ENCODE data around the gene NTRK3.

DNA sequence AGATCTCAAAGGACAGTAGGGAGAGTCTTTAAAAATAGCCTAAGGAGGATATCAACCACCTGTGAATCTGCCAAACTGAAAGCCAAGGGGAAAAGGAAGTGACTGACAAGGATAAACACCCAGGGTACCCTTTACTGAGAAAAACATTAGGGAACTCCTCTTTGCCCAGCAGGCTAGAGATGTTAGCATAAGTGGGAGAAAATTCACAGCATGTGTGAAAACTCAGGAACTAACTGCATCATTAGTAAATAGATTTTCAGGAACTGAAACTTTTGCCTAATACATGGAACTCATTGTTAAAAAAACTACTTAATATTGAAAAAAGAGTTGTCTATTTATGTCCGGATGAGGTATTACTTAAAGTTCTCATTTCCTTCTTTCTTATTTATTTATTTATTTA, 375.5 kb downstream of the NTRK3 start:
- TF ChIP-seq TEAD4 (IDR thresholded peaks at IDR 0.05; ENCODE audit: low read depth, low read length) = no peak
- TF ChIP-seq, protein P1, sequence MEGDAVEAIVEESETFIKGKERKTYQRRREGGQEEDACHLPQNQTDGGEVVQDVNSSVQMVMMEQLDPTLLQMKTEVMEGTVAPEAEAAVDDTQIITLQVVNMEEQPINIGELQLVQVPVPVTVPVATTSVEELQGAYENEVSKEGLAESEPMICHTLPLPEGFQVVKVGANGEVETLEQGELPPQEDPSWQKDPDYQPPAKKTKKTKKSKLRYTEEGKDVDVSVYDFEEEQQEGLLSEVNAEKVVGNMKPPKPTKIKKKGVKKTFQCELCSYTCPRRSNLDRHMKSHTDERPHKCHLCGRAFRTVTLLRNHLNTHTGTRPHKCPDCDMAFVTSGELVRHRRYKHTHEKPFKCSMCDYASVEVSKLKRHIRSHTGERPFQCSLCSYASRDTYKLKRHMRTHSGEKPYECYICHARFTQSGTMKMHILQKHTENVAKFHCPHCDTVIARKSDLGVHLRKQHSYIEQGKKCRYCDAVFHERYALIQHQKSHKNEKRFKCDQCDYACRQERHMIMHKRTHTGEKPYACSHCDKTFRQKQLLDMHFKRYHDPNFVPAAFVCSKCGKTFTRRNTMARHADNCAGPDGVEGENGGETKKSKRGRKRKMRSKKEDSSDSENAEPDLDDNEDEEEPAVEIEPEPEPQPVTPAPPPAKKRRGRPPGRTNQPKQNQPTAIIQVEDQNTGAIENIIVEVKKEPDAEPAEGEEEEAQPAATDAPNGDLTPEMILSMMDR (IDR thresholded peaks at IDR 0.05; ENCODE audit: control extremely low read depth in 1 of 3, insufficient read depth in 1 of 3, low read depth in 1 of 3, low read length in 3 of 3) = no peak
- TF ChIP-seq RFX5 (IDR thresholded peaks at IDR 0.05; ENCODE audit: borderline replicate concordance, low read depth, low read length) = no peak
- TF ChIP-seq ZNF274 (IDR thresholded peaks at IDR 0.05; ENCODE audit: borderline replicate concordance, extremely low read depth, low read length) = no peak
- TF ChIP-seq TCF12 (IDR thresholded peaks at IDR 0.05; ENCODE audit: low read depth, low read length) = no peak
- no peak for TF ChIP-seq CEBPB (IDR thresholded peaks at IDR 0.05; ENCODE audit: low read depth, low read length)
- no peak for TF ChIP-seq EP300 (IDR thresholded peaks at IDR 0.05; ENCODE audit: borderline replicate concordance in 1 of 2, low read depth in 2 of 2, low read length in 2 of 2)
- TF ChIP-seq POLR2AphosphoS5 (IDR thresholded peaks at IDR 0.05; ENCODE audit: low read depth, low read length) = no peak
- TF ChIP-seq KDM1A (IDR thresholded peaks at IDR 0.05; ENCODE audit: borderline replicate concordance, low read length) = no peak
- TF ChIP-seq POLR2A (IDR thresholded peaks at IDR 0.05; ENCODE audit: control extremely low read depth in 1 of 2, low read depth in 2 of 2, low read length in 2 of 2) = no peak
- no peak for TF ChIP-seq YY1 (IDR thresholded peaks at IDR 0.05; ENCODE audit: low read depth, low read length)
- no peak for TF ChIP-seq EGR1 (IDR thresholded peaks at IDR 0.05; ENCODE audit: borderline replicate concordance, low read depth, low read length)
